Stimulated activated CD4-positive, alpha-beta T cell treated with anti-CD3 and anti-CD28 coated beads, Interleukin-4, amount 100 ng/mL, for 1 hour (primary cell): ENCODE data around the gene WDR86.

Experiments used
- DNase-seq: peaks from one replicate; pipeline ENCODE4 v3.0.0-alpha.2; 2020

WDR86 gene

DNA sequence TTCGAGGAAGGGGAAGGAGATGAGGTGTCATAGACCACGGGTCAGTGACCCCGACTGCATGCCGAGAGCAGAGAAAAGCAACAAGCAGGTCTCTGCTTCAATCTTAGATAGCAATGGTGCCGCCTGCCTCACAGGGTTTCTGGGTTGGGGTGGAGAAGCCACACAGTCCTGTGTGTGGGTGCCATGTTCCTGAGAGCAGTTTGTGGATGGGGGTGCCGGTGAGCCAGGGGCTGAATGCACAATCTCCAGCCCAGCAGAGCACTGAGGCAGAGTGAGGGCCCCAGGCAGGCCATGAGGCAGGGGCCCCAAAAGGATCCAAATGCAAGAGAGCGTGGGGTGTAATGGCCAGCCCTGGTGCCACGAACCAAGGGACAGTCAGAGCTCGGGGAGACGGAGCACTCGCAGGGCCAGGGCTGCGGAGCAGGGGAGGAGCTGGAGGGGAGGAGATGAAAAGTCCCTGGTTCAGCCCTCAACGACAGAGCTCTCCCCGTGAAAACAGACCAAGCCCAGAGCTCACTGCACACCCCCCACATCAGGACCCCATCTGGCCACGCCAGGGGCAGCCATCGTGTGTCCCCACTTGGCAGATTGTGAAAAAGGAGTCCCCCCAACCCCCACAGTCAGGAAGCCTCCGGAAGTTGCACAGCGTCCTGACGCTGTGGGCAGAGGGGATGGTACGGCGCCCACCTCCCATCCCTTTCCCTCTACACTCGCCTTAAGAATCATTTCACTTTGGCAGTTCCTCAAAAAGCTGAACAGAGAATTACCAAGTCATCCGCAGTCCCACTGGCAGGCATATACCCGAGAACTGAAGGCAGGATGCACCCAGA lies 19.9 kb downstream of the WDR86 start:
- DNase-seq = no peak

- DNase-seq = no peak
Measured at GRCh38 chr7:151389096-151389767, 20.6 kb downstream of the WDR86 start.

DNA sequence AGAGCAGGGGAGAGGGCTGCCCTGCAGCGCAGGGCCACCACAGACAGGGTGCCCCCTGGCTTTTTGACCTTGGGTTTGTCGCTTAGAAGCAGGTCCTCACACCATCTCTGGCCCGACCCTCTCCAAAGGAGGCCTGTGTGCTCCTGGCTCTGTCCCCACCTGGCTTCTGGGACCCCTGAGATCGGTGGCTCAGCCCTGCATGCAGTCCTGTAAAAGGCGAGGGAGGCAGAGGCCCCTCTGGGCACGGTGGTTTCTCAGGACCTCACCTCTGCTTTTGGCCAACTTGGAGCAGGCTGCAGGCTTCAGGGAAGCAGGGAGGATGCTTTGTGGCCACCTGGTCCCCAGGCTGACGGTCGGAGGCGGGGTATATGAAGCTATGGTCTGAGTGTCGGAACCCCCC lies 21.4 kb downstream of the WDR86 start:
- DNase-seq = no peak

DNA sequence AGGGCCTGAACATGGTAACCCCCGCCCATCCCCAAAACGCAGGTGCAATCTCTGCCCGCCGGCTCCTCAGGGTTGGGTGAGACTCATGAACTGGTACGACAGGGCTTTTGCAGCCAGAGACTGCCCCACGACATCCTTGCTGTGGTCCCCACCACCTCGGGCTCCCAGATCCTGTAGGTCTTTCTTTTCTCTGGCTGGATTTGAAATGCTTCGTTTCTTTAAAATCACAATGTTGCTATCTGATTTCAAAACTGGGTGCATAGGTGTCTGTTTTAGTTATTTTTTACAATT lies 21.9 kb downstream of the WDR86 start:
- DNase-seq = no peak

GRCh38 chr7:151387161-151388006 lies 22.5 kb downstream of the WDR86 start:
- DNase-seq = no peak

- DNase-seq = no peak
Measured at GRCh38 chr7:151386301-151387160, 23.3 kb downstream of the WDR86 start.

DNA sequence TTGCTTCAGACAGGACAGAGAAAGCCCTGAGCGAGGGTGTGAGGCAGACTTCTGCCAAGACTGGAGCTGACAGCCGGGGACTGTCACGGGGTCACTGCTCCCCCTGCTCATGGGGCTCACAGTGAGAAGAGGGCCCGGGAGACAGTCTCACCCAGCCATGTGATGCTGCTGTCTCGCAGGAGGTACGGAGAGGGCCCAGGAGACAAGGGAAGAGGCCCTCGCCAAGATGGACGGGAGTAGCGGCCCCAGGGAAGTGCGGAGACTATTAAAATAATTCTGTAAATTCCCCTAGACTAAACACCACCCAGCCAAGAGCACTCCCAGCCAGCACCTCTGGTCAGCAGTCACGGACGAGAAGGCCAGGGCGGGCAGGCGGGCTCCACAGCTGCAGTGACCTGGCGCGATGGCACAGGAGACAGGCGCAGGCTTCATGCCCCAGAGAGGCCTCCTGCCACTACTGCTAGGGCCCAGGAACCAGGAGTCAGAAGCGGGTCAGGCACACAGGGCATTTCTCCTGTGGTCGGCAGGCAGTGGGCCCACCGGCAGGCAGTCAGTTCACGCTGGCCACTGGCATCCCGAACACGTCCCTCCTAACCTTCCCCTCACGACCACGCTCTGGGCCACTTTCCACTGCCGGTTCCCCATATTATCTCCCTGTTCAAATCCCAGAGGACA lies 24.1 kb downstream of the WDR86 start:
- no peak for DNase-seq

DNA sequence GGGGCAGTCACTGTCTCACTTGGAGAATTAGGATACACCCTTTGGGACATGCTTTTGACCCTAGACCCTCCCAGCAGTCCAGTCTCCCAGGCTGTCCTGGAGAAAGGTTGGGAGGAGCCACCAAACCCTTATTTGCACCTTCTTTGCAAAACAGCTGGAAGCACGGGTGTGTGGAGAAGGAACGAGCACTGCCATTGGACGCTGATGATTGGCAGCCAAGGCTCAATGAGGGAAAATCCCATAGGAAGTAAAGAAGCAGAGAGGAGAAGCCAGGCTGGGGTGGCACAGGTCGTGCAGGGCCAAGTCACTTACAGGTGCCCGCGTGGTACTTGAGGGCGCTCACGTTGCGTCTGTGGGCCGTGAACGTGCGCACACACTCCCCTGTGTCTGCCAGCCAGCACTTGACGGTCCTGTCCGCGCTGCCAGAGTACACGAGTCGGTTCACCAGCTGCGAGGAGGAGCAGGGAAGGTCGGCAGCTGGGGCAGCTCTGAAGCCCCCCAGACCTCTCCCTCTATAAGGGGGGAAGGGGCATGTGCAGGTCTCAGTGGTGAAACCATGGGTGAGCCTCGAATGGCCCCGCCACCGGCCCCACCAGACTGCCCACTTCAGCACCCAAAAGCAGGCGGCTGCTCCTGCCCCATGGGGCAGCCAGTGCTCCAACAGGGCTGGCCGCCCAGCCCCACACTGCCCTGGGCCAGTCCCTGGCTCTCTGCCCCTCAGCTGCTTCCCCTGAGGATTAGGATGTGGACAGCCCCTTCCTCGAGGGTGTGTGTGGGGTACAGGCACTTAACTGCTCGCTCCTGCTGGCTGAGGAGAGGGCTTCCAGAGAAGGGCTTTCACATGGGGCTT lies 24.8 kb downstream of the WDR86 start:
- DNase-seq = no peak

DNA sequence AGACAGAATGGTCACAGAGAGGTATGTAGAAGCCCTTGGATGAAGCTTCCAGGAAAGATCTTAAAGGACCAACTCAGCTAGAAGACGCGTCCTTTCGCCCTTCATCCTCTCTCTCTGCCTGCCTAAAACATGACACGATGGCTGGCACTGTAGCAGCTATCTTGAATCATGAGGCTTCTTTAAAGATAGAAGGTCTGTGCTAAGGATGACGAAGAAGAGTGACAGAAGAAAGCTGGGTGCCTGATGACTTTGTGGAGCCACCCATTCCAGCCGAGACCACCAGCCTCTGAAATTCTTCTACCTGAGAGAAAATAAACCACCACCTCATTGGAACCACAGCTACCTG lies 25.5 kb downstream of the WDR86 start:
- DNase-seq = no peak

DNA sequence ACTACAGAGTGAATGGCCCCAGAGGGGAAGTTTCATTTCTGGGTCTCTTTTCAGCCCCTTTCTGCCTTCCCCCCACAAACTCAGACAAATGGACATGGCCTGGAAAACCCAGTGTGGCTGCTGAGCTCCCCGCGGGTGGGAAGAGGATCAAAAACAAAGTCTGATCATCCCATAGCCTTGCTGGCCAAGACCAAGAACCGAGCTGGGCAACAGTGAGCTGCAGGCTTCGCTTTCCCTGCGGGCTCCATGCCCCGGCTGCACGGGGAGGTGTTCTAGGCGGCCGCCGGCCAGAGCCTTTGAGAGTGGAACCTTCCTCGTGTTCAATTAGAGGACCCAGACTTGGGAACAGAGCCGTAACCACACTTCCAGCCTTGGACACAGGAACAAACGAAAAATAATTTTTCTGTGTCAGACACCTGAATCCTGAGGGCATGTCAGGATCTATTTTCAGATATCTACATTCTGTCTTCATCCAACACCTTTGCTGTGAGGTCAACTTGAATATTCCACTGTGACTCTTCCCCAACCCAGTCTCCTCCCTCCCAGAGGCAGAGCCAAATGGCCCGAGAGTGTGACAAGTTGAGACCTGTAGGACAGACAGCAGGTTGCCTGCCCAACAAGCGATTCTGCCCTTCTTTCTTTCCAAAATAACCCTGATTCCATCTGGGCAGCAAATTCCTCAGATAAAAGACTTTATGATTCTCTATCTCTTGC lies 26.0 kb downstream of the WDR86 start:
- DNase-seq = no peak

- peak; percentile 14 for DNase-seq
Measured at GRCh38 chr7:151382079-151382885, 27.6 kb downstream of the WDR86 start.

DNA sequence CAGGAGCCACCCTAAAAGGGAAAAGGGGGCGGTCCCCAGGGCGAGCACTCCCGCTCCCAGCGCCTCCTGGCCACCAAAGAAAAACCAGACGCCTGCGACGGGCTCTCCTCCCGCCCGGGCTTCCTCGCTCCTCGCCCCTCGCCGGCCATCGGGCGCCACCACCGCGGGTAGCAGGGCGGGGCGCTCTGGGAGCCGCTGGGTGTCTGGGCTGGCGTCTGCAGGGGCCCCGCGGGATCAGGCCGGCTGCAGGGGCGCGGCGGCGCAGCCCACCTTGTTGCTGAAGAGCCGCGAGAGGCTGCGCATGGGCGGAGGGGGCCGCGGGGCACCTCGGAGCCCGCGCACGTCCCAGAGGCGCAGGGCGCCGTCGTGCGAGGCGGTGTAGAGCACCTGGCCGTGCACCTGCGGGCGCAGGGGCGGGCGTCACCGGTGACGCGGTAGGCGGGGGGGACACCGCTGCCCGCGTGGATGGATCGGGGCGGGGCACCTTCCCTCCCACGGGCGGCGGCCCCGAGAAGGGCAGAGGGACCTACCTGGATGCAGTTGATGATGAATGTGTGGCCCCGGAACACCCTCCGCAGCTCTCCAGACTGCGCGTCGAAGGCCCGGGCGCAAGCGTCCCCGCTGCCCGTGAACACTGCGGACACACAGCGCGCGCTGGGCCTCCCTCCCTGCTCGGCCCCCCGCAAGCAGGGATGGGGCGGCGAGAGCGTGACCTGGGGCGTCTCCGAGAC lies 28.3 kb downstream of the WDR86 start:
- DNase-seq = peak; percentile 34

GRCh38 chr7:151381098-151381347 lies 28.8 kb downstream of the WDR86 start:
- DNase-seq = no peak

DNA sequence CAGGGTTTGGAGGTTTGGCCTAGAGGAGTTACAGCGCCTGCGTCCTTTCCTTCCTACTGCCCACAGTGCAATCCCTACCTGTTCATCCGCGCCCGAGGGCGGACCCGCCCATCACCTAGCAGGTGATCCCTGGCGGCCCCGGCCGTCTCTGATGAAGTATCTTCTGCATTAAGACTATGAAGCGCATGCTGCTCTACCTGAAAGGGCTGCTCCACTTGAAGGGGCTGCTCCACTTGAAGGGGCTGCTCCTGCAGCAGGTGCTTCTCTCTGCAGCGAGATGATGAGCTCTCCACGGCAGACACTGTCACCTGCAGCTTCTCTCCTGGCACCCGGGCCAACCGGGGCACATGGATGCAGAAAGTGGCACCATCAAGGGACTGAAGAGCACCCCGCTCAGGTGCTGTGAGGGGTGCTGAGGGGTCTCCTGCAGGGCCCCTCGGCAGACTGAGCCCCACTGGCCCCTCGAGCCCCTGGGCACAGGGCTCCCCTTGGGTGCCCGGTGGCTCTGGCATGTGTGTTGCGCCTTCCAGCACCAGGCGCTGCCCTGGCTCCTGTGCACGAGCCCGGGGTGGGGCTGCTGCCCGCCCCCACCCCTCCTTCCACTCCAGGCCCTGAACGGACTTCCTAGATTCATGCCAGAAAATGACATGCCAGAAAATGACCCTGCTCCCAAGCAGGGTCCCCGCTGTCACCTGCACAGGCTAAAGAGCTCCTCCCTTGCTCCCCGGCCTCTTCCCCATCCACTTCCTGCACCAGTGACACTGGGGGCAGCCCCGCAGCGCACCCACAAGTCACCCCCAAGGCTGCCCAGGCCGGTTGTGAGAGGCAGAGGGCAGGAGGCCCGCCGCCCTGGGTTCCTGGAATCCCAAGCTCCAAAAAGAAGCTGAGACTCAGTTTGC lies 29.4 kb downstream of the WDR86 start:
- no peak for DNase-seq

GRCh38 chr7:151379534-151380198 lies 30.2 kb downstream of the WDR86 start:
- no peak for DNase-seq

DNA sequence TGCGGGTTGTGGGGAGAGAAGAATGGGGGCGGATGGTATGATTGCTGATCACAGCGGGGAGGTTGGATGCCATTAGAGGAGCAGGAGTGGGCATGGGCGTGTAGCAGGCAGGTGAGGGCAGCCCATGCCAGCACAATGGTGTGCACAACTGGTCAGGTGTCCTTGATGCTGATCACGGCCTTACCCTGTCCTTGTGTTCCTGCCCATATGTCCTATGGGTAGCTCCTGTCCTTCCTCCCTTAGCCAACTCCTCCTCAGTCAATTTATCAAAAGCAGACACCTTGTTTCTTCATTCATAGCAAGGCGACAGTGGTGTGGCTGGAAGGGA lies 30.7 kb downstream of the WDR86 start:
- DNase-seq = no peak

GRCh38 chr7:151378496-151379192 lies 31.2 kb downstream of the WDR86 start:
- DNase-seq = no peak
